ENCODE data around the gene DTNB.

DNA sequence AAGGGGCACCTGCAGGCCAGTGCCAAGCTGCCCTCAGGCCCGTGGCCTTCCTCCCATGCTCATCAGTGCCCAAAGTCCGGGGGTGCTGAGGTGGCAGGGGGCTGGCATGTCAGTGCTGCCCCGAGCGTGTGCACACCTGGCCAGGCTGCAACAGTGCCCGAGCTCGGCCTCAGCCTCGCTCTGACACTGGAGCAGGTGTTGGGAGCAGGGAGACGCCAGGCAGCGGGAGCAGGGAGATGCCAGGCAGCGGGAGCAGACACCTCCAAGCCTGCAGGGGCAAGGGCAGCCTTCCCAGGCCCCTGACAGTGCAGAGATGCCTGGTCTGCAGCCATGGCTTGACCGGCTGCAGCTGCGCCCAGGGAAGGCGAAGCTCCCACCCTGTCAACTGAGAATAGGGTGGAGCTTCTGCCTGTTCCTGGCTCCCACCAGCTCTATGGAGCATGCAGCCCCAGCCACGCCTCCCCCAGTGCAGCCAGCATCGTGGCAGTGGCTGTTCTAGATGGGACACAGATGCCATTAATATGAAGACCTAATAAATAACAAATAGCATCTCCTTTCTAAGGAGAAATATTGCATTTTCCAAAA, 82.4 kb downstream of the DTNB start:
- TF ChIP-seq, protein P1, sequence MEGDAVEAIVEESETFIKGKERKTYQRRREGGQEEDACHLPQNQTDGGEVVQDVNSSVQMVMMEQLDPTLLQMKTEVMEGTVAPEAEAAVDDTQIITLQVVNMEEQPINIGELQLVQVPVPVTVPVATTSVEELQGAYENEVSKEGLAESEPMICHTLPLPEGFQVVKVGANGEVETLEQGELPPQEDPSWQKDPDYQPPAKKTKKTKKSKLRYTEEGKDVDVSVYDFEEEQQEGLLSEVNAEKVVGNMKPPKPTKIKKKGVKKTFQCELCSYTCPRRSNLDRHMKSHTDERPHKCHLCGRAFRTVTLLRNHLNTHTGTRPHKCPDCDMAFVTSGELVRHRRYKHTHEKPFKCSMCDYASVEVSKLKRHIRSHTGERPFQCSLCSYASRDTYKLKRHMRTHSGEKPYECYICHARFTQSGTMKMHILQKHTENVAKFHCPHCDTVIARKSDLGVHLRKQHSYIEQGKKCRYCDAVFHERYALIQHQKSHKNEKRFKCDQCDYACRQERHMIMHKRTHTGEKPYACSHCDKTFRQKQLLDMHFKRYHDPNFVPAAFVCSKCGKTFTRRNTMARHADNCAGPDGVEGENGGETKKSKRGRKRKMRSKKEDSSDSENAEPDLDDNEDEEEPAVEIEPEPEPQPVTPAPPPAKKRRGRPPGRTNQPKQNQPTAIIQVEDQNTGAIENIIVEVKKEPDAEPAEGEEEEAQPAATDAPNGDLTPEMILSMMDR (conservative IDR thresholded peaks at IDR 0.05; ENCODE audit: low read depth, low read length), result no peak
- TF ChIP-seq BHLHE40 (IDR thresholded peaks at IDR 0.05; ENCODE audit: low read depth, low read length), result no peak
- TF ChIP-seq RCOR1 (IDR thresholded peaks at IDR 0.05; ENCODE audit: insufficient replicate concordance, low read length), result no peak
- TF ChIP-seq SMC3 (IDR thresholded peaks at IDR 0.05; ENCODE audit: low read depth, low read length), result no peak
- no peak for TF ChIP-seq FOS (IDR thresholded peaks at IDR 0.05; ENCODE audit: low read depth, low read length)
- no peak for TF ChIP-seq MAZ (IDR thresholded peaks at IDR 0.05; ENCODE audit: borderline replicate concordance, low read depth, low read length)
- no peak for TF ChIP-seq RAD21 (IDR thresholded peaks at IDR 0.05; ENCODE audit: low read length)
- TF ChIP-seq MAFK (IDR thresholded peaks at IDR 0.05; ENCODE audit: low read depth, low read length), result no peak
- TF ChIP-seq CEBPB (IDR thresholded peaks at IDR 0.05; ENCODE audit: low read depth, low read length), result no peak
- TF ChIP-seq RFX5 (IDR thresholded peaks at IDR 0.05; ENCODE audit: low read depth, low read length), result no peak
- no peak for TF ChIP-seq POLR2A (IDR thresholded peaks at IDR 0.05; ENCODE audit: low read depth, low read length)
- TF ChIP-seq, protein P2, sequence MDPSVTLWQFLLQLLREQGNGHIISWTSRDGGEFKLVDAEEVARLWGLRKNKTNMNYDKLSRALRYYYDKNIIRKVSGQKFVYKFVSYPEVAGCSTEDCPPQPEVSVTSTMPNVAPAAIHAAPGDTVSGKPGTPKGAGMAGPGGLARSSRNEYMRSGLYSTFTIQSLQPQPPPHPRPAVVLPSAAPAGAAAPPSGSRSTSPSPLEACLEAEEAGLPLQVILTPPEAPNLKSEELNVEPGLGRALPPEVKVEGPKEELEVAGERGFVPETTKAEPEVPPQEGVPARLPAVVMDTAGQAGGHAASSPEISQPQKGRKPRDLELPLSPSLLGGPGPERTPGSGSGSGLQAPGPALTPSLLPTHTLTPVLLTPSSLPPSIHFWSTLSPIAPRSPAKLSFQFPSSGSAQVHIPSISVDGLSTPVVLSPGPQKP (IDR thresholded peaks at IDR 0.05; ENCODE audit: borderline replicate concordance, low read depth, low read length), result no peak
- no peak for TF ChIP-seq MXI1 (IDR thresholded peaks at IDR 0.05; ENCODE audit: borderline replicate concordance, low read depth, low read length)
